COLO829 (cell line): ENCODE results near the gene IL11.
A peak's percentile ranks its signal among the peaks of the same experiment; 100 is the strongest.
"Not testable (repeated sequence)": the region's sequence is repeated elsewhere in the genome, so short reads cannot be mapped to it uniquely, and the experiment has no call there.

Experiments used
- DNase-seq: peaks from one replicate; pipeline ENCODE4 v3.0.0; 2012; ENCODE audit warnings: low spot score

Gene IL11

GRCh38 chr19:55370305-55370988, at the start of gene IL11:
IL11 (minus strand) TSS chr19:55370463; CDS start chr19:55370310, 153 bp downstream.
- no peak for DNase-seq

- DNase-seq = no peak
Measured at GRCh38 chr19:55419624-55420236, 49.5 kb upstream of the IL11 start.

- DNase-seq = no peak
Measured at GRCh38 chr19:55419103-55419502, 48.8 kb upstream of the IL11 start.

- peak; percentile 70 for DNase-seq
Measured at GRCh38 chr19:55418185-55418584, 47.9 kb upstream of the IL11 start.

- DNase-seq = no peak
Measured at GRCh38 chr19:55410168-55410567, 39.9 kb upstream of the IL11 start.

- not testable (repeated sequence) for DNase-seq
Measured at GRCh38 chr19:55409179-55409578, 38.9 kb upstream of the IL11 start.

GRCh38 chr19:55408533-55408872, 38.2 kb upstream of the IL11 start:
- no peak for DNase-seq

GRCh38 chr19:55407800-55408532, 37.7 kb upstream of the IL11 start:
- peak; percentile 100 for DNase-seq

- not testable (repeated sequence) for DNase-seq
Measured at GRCh38 chr19:55407550-55407799, 37.2 kb upstream of the IL11 start, which contains the start of gene UBE2S. UBE2S (minus strand) TSS chr19:55407788; CDS start chr19:55407589, 199 bp downstream.

- no peak for DNase-seq
Measured at GRCh38 chr19:55406826-55407549, 36.7 kb upstream of the IL11 start.

GRCh38 chr19:55406091-55406825, 36.0 kb upstream of the IL11 start:
- DNase-seq = no peak

GRCh38 chr19:55405638-55406037, 35.4 kb upstream of the IL11 start:
- no peak for DNase-seq

GRCh38 chr19:55402509-55402908, 32.2 kb upstream of the IL11 start:
- no peak for DNase-seq

- not testable (repeated sequence) for DNase-seq
Measured at GRCh38 chr19:55401390-55401789, 31.1 kb upstream of the IL11 start.

- DNase-seq = no peak
Measured at GRCh38 chr19:55400281-55401087, 30.2 kb upstream of the IL11 start.

- DNase-seq = no peak
Measured at GRCh38 chr19:55398200-55398925, 28.1 kb upstream of the IL11 start.

- no peak for DNase-seq
Measured at GRCh38 chr19:55392820-55393761, 22.8 kb upstream of the IL11 start.

GRCh38 chr19:55391702-55392615, 21.7 kb upstream of the IL11 start:
- DNase-seq = no peak
